SK-N-SH (cell line): Measurements from ENCODE around the gene STIM2.

Source experiments
- NFIC ChIP-seq: IDR thresholded peaks from 2 replicates; pipeline ENCODE4 v1.4.0; 2012; ENCODE audit warnings: borderline replicate concordance
- RXRA ChIP-seq: IDR thresholded peaks from 2 replicates; pipeline ENCODE4 v1.4.0; 2012; ENCODE audit warnings: low read depth, mild to moderate bottlenecking, borderline replicate concordance
- SMC3 ChIP-seq: IDR thresholded peaks from 2 replicates; pipeline ENCODE4 v1.6.1; 2012; ENCODE audit warnings: low read depth, low read length, improper control_type of control experiment
- TAF1 ChIP-seq: IDR thresholded peaks from 2 replicates; pipeline ENCODE4 v1.6.1; 2012; ENCODE audit warnings: low read depth, mild to moderate bottlenecking, low read length, moderate library complexity, borderline replicate concordance
- TF ChIP-seq, protein P1 (sequence below): fragments of 200-600 bp; sonication (generic); IDR thresholded peaks from 2 replicates; pipeline ENCODE4 v1.6.1; 2017; ENCODE audit warnings: antibody characterized with exemption, mild to moderate bottlenecking, moderate library complexity

DNA sequence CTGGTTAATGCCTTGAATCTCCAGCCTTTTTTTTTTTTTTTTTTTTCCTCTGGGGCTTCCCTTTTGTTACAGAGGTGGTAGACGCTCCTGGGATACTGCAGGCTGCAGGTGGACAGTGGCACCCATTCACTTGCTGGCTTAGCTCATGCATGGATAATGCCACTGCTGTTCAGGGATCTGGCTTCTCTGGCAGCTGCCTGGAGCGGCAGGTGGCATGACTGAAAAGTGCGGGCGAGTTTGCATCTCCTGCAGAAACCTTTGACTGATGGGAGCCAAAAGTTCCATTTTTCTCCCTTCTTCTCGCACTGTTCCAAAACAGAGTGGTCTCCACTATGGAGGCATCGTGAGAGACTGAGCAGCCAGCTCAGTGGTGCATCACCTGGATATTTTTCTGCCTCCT is 5.9 kb upstream of the STIM2 start:
- TF ChIP-seq, protein P1, sequence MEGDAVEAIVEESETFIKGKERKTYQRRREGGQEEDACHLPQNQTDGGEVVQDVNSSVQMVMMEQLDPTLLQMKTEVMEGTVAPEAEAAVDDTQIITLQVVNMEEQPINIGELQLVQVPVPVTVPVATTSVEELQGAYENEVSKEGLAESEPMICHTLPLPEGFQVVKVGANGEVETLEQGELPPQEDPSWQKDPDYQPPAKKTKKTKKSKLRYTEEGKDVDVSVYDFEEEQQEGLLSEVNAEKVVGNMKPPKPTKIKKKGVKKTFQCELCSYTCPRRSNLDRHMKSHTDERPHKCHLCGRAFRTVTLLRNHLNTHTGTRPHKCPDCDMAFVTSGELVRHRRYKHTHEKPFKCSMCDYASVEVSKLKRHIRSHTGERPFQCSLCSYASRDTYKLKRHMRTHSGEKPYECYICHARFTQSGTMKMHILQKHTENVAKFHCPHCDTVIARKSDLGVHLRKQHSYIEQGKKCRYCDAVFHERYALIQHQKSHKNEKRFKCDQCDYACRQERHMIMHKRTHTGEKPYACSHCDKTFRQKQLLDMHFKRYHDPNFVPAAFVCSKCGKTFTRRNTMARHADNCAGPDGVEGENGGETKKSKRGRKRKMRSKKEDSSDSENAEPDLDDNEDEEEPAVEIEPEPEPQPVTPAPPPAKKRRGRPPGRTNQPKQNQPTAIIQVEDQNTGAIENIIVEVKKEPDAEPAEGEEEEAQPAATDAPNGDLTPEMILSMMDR, result no peak
- TF ChIP-seq RXRA, result no peak
- TF ChIP-seq NFIC, result no peak
- no peak for TF ChIP-seq TAF1
- no peak for TF ChIP-seq SMC3
